ENCODE measurements around the gene TCEA2.

TCEA2 gene

GRCh38 chr20:64099086-64099786 is 36.2 kb downstream of the TCEA2 start:
- no peak for DNase-seq

GRCh38 chr20:64099880-64100565 is 37.0 kb downstream of the TCEA2 start:
- DNase-seq, result no peak

- DNase-seq, result no peak
Observed at GRCh38 chr20:64100566-64100888, 37.5 kb downstream of the TCEA2 start.

GRCh38 chr20:64100946-64101688 is 38.1 kb downstream of the TCEA2 start:
- DNase-seq, result no peak

- DNase-seq, result no peak
Observed at GRCh38 chr20:64101731-64102621, 39.0 kb downstream of the TCEA2 start.

- no peak for DNase-seq
Observed at GRCh38 chr20:64102647-64103354, 39.8 kb downstream of the TCEA2 start.

GRCh38 chr20:64103871-64104666 is 41.1 kb downstream of the TCEA2 start:
- DNase-seq, result peak; percentile 22

GRCh38 chr20:64104667-64105451 is 41.9 kb downstream of the TCEA2 start:
- DNase-seq, result peak; percentile 24

- peak; percentile 40 for DNase-seq
Observed at GRCh38 chr20:64105846-64106434, 42.9 kb downstream of the TCEA2 start.

- DNase-seq, result no peak
Observed at GRCh38 chr20:64106435-64106961, 43.5 kb downstream of the TCEA2 start.

- no peak for DNase-seq
Observed at GRCh38 chr20:64106981-64107735, 44.2 kb downstream of the TCEA2 start, which contains the start of gene NPBWR2. TSS of gene NPBWR2 (minus strand) at chr20:64107565. CDS start at chr20:64106831, 734 bp downstream.

GRCh38 chr20:64107736-64108457 is 44.9 kb downstream of the TCEA2 start:
- DNase-seq, result no peak

- DNase-seq, result no peak
Observed at GRCh38 chr20:64108731-64109681, 46.0 kb downstream of the TCEA2 start.

GRCh38 chr20:64109831-64110391 is 46.9 kb downstream of the TCEA2 start:
- no peak for DNase-seq

- DNase-seq, result peak; percentile 28
Observed at GRCh38 chr20:64110411-64111068, 47.5 kb downstream of the TCEA2 start.

All from right forelimb (tissue), 1 donor.